Activated naive CD8-positive, alpha-beta T cell treated with anti-CD3 and anti-CD28 coated beads for 36 hours (primary cell): ENCODE measurements around the gene MED15. TPM values are rescaled to one million over a fixed set of nuclear protein-coding genes. Genes with fewer than 3 reads are reported as not detected.
A peak's percentile ranks its signal among the peaks of the same experiment; 100 is the strongest.
"Not testable (repeated sequence)": the region's sequence is repeated elsewhere in the genome, so short reads cannot be mapped to it uniquely, and the experiment has no call there.

Experiments
- DNase-seq: peaks from one replicate; pipeline ENCODE4 v3.0.0; 2021
- H3K27ac Mint-ChIP-seq: one replicate; pipeline ENCODE4 v1.8.0; 2022; ENCODE audit warnings: mild to moderate bottlenecking, moderate library complexity, mixed read lengths
- H3K27me3 Mint-ChIP-seq: one replicate; pipeline ENCODE4 v1.8.0; 2022; ENCODE audit warnings: mild to moderate bottlenecking, mixed read lengths
- H3K36me3 Mint-ChIP-seq: one replicate; pipeline ENCODE4 v1.8.0; 2021; ENCODE audit warnings: mild to moderate bottlenecking, mixed read lengths
- H3K4me1 Mint-ChIP-seq: one replicate; pipeline ENCODE4 v1.8.0; 2021; ENCODE audit warnings: mixed read lengths
- H3K4me3 Mint-ChIP-seq: one replicate; pipeline ENCODE4 v1.8.0; 2022; ENCODE audit warnings: mild to moderate bottlenecking, moderate library complexity, mixed read lengths
- H3K9me3 Mint-ChIP-seq: one replicate; pipeline ENCODE4 v1.8.0; 2022; ENCODE audit warnings: mixed read lengths
- total RNA-seq, 2 experiments: library from RNA; stranded (reverse); gene quantifications; one replicate each; pipeline ENCODE4 v1.2.3, GENCODE V29; 2021

The MED15 gene, protein sequence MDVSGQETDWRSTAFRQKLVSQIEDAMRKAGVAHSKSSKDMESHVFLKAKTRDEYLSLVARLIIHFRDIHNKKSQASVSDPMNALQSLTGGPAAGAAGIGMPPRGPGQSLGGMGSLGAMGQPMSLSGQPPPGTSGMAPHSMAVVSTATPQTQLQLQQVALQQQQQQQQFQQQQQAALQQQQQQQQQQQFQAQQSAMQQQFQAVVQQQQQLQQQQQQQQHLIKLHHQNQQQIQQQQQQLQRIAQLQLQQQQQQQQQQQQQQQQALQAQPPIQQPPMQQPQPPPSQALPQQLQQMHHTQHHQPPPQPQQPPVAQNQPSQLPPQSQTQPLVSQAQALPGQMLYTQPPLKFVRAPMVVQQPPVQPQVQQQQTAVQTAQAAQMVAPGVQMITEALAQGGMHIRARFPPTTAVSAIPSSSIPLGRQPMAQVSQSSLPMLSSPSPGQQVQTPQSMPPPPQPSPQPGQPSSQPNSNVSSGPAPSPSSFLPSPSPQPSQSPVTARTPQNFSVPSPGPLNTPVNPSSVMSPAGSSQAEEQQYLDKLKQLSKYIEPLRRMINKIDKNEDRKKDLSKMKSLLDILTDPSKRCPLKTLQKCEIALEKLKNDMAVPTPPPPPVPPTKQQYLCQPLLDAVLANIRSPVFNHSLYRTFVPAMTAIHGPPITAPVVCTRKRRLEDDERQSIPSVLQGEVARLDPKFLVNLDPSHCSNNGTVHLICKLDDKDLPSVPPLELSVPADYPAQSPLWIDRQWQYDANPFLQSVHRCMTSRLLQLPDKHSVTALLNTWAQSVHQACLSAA
- 10 to 100 TPM; 91.1 to 91.8 TPM for total RNA-seq

DNA sequence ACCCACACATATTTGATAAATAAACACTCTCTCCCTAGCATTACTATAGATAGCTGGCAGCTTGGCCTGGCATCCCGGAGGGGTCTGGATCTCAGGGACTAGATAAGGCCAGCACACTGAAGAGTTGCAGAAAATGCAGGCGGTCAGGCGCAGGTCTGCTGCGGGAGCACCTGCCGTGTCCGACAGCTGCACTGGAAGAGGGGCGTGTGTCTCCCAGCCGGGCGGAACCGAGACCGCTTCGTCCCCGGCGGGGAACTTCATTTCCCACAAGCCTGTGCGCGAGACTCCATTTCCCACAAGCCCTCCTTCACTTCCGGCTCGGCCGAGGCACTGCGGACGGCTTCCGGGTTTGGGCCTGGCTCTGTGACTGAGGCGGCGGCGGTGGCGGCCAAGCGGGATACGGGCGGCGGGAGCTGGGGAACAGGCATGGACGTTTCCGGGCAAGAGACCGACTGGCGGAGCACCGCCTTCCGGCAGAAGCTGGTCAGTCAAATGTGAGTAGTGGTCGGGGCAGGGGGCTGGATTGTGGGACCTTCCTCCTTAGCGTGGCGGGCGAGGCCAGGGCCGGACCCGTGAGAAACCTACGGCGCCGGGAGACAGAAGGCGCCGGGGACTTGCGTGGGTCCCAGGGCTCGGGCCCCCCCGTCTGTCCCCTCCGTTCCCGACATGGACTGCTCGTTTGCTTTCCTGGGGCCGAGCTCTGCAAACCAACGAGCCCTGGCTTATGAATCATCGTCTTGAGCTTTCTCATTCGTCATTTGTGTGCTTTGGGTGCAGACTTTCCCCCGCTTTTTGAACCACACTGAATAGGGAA, at the start of gene MED15:
Gene MED15 (plus strand): TSS at position 358 of the 814 bp plus-strand sequence. CDS start 69 bp downstream, at position 427.
- no peaks in the 10 kb centered on the region for H3K27me3 Mint-ChIP-seq
- peaks cover 49% of the 10 kb centered on the region for H3K4me1 Mint-ChIP-seq
- H3K36me3 Mint-ChIP-seq = peaks cover 31% of the 10 kb centered on the region
- peak; percentile 91 for DNase-seq
- H3K4me3 Mint-ChIP-seq = peak within 1 kb of the TSS; percentile 97
- H3K9me3 Mint-ChIP-seq = no peaks in the 10 kb centered on the region
- H3K27ac Mint-ChIP-seq = peak within 1 kb of the TSS; percentile 96

DNA sequence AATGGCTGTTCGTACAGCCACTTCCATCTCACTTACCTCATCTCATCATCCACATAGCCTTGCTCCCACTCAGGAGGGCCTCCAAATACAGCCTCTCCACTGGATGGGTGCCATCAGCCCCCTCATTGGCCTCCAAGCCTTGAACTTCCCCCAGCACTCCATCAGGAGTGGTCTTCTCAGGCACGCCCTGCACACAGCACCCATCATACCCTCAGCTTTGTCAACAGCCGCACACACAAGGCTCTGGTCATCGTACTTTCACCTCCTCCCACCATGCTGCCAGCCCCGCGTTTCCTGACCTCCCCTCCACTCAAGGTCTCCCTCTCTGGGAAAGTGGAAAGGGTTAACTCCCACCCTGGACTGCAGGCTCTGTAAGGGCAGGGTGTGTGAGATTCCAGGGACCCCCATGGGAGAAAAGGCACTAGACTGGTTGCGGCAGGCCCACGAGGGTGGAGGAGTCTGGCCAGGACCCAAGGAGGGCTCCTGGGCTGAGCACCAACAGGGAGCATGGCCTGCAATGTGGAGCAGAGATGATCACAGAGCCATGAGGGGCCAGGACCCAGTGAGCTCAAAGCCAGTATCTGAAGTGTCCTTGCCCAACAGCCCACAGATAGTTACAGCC, 48.8 kb upstream of the MED15 start:
- no peak for DNase-seq
- Mint-ChIP-seq H3K4me3 (no peak overlapping the region), H3K9me3 (no peaks in the 10 kb centered on the region)

DNA sequence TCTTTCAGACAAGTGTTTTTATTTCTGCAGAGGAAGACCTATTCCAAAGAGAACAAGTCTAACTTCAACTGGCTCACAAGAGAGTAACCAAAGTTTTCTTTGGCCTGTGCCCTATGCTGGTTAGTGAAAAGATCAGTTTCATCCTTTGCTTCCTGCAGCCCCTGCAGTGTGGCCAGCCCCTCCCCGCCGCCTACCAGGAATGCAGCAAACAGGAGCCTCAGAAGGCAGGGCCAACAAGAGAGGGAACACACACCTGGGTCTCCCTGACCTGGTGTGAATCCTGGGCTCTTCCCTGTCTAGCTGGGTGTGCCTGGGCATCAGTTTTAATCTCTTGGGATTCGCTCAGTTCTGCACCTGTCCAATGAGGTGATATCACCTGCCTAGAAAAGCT, 48.3 kb upstream of the MED15 start:
- no peaks in the 10 kb centered on the region for H3K9me3 Mint-ChIP-seq
- peaks cover 37% of the 10 kb centered on the region for H3K4me1 Mint-ChIP-seq
- no peak overlapping the region for H3K4me3 Mint-ChIP-seq
- no peaks in the 10 kb centered on the region for H3K27me3 Mint-ChIP-seq
- H3K27ac Mint-ChIP-seq = no peak overlapping the region
- no peak for DNase-seq
- peaks cover 14% of the 10 kb centered on the region for H3K36me3 Mint-ChIP-seq

More for the DNA sequence above, 48.8 kb upstream of the MED15 start:
- no peak overlapping the region for H3K27ac Mint-ChIP-seq
- H3K4me1 Mint-ChIP-seq = peaks cover 32% of the 10 kb centered on the region
- H3K36me3 Mint-ChIP-seq = peaks cover 9% of the 10 kb centered on the region
- H3K27me3 Mint-ChIP-seq = no peaks in the 10 kb centered on the region

DNA sequence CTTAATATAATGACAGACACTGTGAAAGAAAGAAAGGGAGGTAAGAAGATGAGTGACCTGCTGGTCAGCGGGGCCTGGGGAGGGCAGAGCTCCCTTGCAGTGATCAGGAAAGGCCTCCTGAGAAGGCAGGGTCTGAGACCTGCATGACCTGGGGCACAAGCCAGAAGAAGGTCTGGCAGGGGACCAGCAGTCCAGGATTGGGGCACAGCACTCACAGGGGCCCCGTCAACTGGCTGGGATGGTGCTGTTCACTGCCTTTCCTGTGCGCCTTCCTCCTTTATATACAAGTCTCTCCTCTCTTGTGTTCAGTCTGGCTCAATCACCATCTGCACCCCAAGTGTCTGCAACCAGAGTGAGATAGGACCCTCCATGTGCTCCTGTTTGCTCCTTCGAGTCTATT, 47.5 kb upstream of the MED15 start:
- H3K4me1 Mint-ChIP-seq = peaks cover 44% of the 10 kb centered on the region
- peaks cover 18% of the 10 kb centered on the region for H3K36me3 Mint-ChIP-seq
- no peak overlapping the region for H3K27ac Mint-ChIP-seq

DNA sequence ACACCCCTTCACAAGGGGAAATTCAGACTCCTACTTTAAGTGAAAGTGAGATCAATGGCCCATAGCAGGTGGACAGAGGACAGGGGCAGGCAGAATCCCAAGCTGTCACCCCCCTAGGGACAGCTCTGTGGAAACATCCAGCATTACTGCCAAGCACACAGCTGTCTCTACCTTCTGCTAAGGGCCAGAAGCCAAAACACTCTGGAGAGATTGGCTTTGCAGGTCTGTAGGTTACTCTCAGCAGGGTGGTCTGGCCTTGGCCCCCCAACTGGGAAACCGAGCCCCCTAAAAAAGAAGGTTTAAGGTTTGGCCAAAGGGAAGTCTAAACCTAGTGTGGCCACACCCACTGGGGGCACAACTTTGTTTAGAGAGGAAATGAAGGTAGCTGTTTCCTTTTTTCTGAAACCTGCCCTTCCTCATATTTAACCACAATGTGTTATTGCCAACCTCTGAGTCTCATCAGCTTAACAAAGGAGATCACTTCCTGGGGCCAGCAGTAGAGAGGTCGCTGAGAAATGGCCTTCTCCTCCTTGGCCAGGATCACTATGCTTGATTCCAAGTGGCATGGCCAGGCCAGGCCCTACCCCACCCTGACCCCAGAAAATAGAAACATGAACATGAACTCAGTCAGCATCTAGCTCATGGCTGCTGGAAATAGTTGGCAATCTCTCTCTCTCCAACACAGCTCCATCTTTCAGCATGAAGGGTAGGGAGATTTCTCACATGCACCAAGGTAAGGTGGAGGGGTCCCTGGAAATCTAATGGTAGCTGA, 43.9 kb upstream of the MED15 start:
- Mint-ChIP-seq H3K36me3 (peaks cover 25% of the 10 kb centered on the region), H3K27ac (peak overlapping the region; percentile 96), H3K27me3 (no peaks in the 10 kb centered on the region), H3K4me1 (peaks cover 43% of the 10 kb centered on the region), H3K4me3 (peak overlapping the region; percentile 40), H3K9me3 (no peaks in the 10 kb centered on the region)
- peak; percentile 19 for DNase-seq

More for the DNA sequence above, 47.5 kb upstream of the MED15 start:
- no peaks in the 10 kb centered on the region for H3K27me3 Mint-ChIP-seq
- H3K4me3 Mint-ChIP-seq = no peak overlapping the region
- H3K9me3 Mint-ChIP-seq = no peaks in the 10 kb centered on the region
- DNase-seq = no peak

DNA sequence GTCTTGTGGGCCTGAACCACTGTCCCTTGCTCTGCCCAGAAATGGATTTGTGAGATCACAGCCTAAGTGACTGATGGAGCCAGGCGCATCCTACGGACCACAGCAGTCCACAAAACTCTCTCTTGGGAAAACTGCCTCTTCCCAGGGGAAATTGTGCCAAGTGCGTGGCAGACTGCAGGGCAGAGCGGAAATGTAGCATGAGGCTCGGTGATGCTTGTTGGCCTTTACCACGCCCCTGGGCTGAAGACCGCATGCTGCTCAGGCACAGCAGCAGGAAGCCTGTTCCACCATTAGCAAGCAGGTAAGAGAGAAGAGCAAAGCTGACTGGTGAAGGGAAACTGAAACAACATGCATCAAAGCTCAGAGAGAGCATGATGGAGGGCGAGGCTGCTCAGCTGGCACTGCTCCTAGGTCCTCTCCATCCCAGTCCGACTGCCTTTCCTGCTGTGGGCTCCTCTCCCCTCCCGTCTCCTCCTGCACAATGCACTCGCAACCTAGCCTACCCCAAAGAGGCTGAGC, 43.3 kb upstream of the MED15 start:
- peaks cover 45% of the 10 kb centered on the region for H3K4me1 Mint-ChIP-seq
- H3K9me3 Mint-ChIP-seq = no peaks in the 10 kb centered on the region
- H3K4me3 Mint-ChIP-seq = peak overlapping the region; percentile 42
- H3K27me3 Mint-ChIP-seq = no peaks in the 10 kb centered on the region
- peak overlapping the region; percentile 96 for H3K27ac Mint-ChIP-seq
- peaks cover 25% of the 10 kb centered on the region for H3K36me3 Mint-ChIP-seq
- peak; percentile 62 for DNase-seq

DNA sequence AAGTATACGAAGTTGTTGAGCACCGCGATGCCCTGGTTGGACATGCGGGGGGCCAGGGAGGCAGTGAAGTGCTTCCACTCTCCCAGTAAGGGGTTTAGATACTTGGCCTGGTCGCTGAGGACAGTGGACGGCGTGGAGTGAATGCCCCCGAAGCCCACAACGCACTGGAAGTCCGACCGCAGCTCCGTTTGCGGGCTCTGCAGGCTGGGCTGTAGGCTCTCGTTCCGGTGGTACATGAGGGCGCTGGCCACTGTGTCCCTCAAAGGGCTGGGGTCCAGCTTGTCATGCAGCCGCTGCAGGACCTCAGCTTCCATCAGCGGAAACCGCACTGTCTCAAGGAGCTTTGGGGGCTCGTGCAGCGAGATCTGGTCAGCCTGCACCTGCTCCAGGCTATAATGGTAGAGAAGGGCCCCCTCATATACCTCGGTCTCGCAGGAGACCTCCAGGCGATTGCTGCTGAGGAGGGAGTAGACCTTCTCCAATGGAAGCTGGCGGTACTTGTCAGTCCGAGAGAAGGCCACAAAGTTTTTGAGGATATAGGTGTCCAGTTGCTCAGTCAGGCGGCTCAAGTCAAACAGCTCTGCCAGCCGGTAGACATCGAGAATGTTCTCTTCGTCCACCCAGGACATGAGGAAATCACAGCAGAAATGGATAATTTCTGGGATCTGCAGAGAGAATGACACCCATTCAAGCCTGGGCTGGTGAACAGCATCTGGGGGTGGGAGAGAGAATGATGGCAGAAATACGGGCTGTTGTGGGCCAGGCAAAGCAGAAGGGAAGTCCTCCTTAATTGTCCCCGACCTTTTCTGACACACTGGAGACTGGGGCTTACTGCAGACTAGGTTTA, 42.3 kb upstream of the MED15 start:
- Mint-ChIP-seq H3K4me1 (peaks cover 47% of the 10 kb centered on the region), H3K27ac (peak overlapping the region; percentile 96), H3K4me3 (no peak overlapping the region), H3K9me3 (no peaks in the 10 kb centered on the region), H3K36me3 (peaks cover 25% of the 10 kb centered on the region), H3K27me3 (no peaks in the 10 kb centered on the region)
- no peak for DNase-seq

DNA sequence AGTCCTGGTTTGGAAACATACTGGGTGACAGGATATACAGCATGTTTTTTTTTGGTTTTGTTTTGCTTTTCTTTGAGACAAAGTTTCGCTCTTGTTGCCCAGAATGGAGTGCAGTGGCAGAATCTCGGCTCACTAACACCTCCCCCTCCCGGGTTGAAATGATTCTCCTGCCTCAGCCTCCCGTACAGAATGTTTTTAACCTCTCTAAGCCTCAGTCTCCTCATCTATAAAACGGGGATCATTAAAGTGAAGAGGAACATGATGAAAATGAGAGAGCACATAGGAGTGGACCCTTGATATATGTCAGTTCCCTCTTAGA, 41.7 kb upstream of the MED15 start:
- H3K9me3 Mint-ChIP-seq = no peaks in the 10 kb centered on the region
- peaks cover 29% of the 10 kb centered on the region for H3K36me3 Mint-ChIP-seq
- peak overlapping the region; percentile 82 for H3K27ac Mint-ChIP-seq
- H3K27me3 Mint-ChIP-seq = no peaks in the 10 kb centered on the region
- H3K4me1 Mint-ChIP-seq = peaks cover 47% of the 10 kb centered on the region
- DNase-seq = no peak
- H3K4me3 Mint-ChIP-seq = no peak overlapping the region

DNA sequence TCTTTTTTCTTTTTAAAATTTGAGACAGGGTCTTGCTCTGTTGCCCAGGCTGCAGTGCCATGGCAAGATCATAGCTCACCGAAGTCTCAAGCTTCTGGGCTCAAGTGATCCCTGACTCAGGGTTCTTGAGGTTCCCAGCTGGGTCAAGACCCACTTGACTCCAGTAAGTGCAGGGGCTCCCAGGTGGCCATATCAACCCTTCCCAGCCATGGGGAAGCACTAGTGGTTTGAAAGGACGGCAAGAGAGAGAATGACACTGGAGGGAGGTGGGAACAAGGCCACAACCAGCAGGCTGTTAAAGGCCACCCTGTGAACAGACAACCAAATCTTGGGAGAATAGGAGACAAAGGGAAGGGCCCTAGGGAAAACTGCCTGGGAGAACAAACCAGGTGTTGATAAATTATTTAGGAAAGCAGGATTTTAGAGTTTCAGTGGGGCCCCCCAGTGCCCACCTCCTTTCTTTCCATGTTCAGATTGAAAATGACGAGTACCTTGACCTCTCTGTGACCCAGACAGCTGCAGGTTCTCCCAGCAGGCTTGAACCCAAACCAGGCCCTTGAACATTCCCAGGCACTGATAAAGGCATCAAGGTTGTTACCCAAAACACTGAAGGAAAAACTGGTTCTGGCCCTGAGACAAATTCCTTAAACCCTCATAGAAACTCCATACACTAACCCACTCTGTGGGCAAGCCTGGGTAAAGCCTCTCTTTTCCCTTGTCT, 40.6 kb upstream of the MED15 start:
- no peak overlapping the region for H3K4me3 Mint-ChIP-seq
- H3K4me1 Mint-ChIP-seq = peaks cover 47% of the 10 kb centered on the region
- no peaks in the 10 kb centered on the region for H3K9me3 Mint-ChIP-seq
- H3K36me3 Mint-ChIP-seq = peaks cover 27% of the 10 kb centered on the region
- DNase-seq = no peak
- H3K27me3 Mint-ChIP-seq = no peaks in the 10 kb centered on the region
- no peak overlapping the region for H3K27ac Mint-ChIP-seq

DNA sequence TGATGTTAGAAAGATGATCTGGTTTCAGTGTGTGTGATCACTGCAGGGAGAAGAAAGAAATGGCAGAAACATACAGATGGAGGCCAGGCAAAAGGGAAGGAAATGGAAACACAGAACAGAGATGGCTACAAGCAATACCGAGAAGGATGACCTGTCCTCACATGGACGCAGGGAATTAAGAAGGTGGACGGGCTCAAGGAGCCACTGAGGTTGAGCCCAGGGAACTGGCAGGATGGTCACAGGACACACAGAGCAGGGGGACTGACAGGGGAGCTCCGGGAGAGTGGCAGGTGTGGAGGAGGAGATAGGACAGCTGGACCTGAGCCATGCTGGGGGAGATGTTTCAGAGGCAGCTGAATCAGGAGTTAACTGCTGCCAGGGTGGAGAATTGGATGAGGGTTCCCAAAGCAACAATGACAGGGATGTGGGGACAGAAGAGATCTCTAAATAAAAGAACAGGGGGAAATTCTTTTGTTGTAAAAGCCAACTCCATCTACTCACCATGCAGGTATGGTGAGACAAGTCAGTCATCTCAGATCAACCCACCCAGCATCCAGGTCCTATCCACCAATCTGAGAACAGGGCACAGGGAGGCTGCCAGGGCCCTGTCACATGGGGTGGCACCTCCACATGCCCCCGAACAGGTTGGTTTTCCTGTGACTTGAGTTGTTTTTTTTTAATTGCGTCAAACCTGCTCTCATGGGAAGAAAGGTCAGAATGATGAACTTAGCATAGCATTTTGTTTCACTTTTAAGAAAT, 38.1 kb upstream of the MED15 start:
- Mint-ChIP-seq H3K4me1 (peaks cover 29% of the 10 kb centered on the region), H3K9me3 (no peaks in the 10 kb centered on the region), H3K27me3 (no peaks in the 10 kb centered on the region), H3K27ac (peak overlapping the region; percentile 62), H3K36me3 (peaks cover 20% of the 10 kb centered on the region), H3K4me3 (no peak overlapping the region)
- DNase-seq = no peak

DNA sequence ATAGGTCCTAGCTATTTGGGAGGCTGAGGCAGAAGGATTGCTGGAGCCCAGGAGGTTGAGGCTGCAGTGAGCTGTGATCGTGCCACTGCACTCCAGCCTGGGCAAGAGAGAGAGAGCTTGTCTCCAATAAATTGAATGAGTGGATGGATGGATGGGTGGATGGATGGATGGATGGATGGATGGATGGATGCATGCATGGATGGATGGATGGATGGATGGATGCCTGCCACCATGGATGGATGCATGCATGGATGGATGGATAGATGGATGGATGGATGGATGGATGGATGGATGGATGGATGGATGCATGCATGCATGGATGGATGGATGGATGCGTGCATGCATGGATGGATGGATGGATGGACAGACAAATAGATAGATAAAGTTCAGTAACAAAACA, 36.9 kb upstream of the MED15 start:
- not testable (repeated sequence) for H3K27ac Mint-ChIP-seq, DNase-seq, H3K36me3 Mint-ChIP-seq, H3K9me3 Mint-ChIP-seq, H3K27me3 Mint-ChIP-seq, H3K4me3 Mint-ChIP-seq
- H3K4me1 Mint-ChIP-seq = peaks cover 29% of the 10 kb centered on the region

DNA sequence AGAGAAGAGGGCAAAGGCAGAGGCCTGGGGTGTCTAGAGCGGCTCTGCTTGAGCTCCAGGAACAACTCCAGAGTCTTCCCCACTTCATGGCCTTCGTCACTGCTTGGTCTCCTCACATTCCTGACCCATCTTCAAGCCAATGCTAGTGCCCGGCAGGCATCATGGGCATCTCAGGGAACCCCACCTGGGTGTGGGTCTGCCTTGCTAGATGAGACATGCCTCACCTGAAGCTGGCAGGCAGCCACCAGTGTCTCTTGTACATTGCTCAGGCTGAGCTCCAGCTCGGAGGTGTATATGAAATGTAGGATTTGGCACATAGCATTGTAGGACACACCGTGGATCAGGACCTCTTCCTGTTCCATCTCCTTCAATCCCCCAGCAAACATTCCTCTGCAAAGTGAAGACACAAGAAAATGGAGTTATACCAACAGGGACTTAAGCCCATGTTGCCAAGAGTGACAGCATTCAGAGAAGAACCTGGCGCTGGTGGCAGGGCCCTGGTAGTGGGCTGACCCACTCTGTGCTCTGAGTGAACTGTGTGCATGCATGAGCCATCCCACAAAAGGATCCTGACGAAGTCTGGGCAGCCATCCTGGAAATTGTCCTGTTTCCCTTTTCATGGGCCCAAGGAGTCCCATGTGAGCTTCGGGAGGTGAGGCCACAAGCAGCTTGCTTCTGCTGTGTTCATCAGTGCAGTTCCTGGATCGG, 36.1 kb upstream of the MED15 start:
- Mint-ChIP-seq H3K9me3 (no peaks in the 10 kb centered on the region), H3K4me1 (peaks cover 26% of the 10 kb centered on the region), H3K4me3 (no peak overlapping the region), H3K27me3 (no peaks in the 10 kb centered on the region), H3K27ac (no peak overlapping the region), H3K36me3 (peaks cover 8% of the 10 kb centered on the region)
- DNase-seq = no peak
